GM18498 (cell line): ENCODE results near the gene HOXB8.

ENCODE experiments used
- ATAC-seq: cut with Tn5 transposase; IDR thresholded peaks from one replicate; pipeline ENCODE4 v1.9.1; 2021; ENCODE audit warnings: mild to moderate bottlenecking, moderate library complexity; ENCODE audit not compliant: unreplicated experiment

HOXB8 gene

GRCh38 chr17:48624544-48625494 lies 9.7 kb upstream of the HOXB8 start:
- no peak for ATAC-seq

GRCh38 chr17:48624118-48624517 lies 9.0 kb upstream of the HOXB8 start:
- ATAC-seq: no peak

GRCh38 chr17:48623583-48623982 lies 8.5 kb upstream of the HOXB8 start:
- ATAC-seq: no peak

- ATAC-seq: no peak
Observed at GRCh38 chr17:48622857-48623256, 7.8 kb upstream of the HOXB8 start.

GRCh38 chr17:48621410-48622392 lies 6.6 kb upstream of the HOXB8 start:
- ATAC-seq: no peak

GRCh38 chr17:48620461-48621139 lies 5.5 kb upstream of the HOXB8 start:
- no peak for ATAC-seq

- ATAC-seq: no peak
Observed at GRCh38 chr17:48619826-48620449, 4.8 kb upstream of the HOXB8 start.

- no peak for ATAC-seq
Observed at GRCh38 chr17:48618256-48618896, 3.3 kb upstream of the HOXB8 start.

GRCh38 chr17:48617471-48618255 lies 2.6 kb upstream of the HOXB8 start:
- ATAC-seq: no peak

- no peak for ATAC-seq
Observed at GRCh38 chr17:48616717-48617470, 1.8 kb upstream of the HOXB8 start.

- no peak for ATAC-seq
Observed at GRCh38 chr17:48615963-48616716, 1.0 kb upstream of the HOXB8 start.

- ATAC-seq: no peak
Observed at GRCh38 chr17:48613862-48614694, 1.0 kb downstream of the HOXB8 start.

GRCh38 chr17:48612854-48613691 lies 2.0 kb downstream of the HOXB8 start:
- ATAC-seq: peak; percentile 47

GRCh38 chr17:48612456-48612853 lies 2.6 kb downstream of the HOXB8 start:
- ATAC-seq: no peak

- no peak for ATAC-seq
Observed at GRCh38 chr17:48611681-48612455, 3.2 kb downstream of the HOXB8 start.
